Germinal center (tissue), 1 donor: Measurements from ENCODE around the gene NEO1.
"Not testable (repeated sequence)": the region's sequence is repeated elsewhere in the genome, so short reads cannot be mapped to it uniquely, and the experiment has no call there.

Experiments
- DNase-seq: peaks from one replicate; pipeline ENCODE4 v3.0.0; 2012; ENCODE audit warnings: mixed read lengths, low spot score

Gene NEO1

GRCh38 chr15:73141216-73141900 is 89.1 kb downstream of the NEO1 start:
- no peak for DNase-seq

- no peak for DNase-seq
Measured at GRCh38 chr15:73142802-73143762, 90.8 kb downstream of the NEO1 start.

GRCh38 chr15:73143763-73144155 is 91.5 kb downstream of the NEO1 start:
- no peak for DNase-seq

GRCh38 chr15:73146419-73146818 is 94.2 kb downstream of the NEO1 start:
- DNase-seq, result no peak

GRCh38 chr15:73150831-73151230 is 98.6 kb downstream of the NEO1 start:
- DNase-seq, result no peak

- DNase-seq, result no peak
Measured at GRCh38 chr15:73153024-73153423, 100.8 kb downstream of the NEO1 start.

- no peak for DNase-seq
Measured at GRCh38 chr15:73153447-73153846, 101.2 kb downstream of the NEO1 start.

GRCh38 chr15:73156431-73157191 is 104.3 kb downstream of the NEO1 start:
- DNase-seq, result no peak

- no peak for DNase-seq
Measured at GRCh38 chr15:73161546-73161945, 109.3 kb downstream of the NEO1 start.

- no peak for DNase-seq
Measured at GRCh38 chr15:73165435-73165834, 113.2 kb downstream of the NEO1 start.

- DNase-seq, result no peak
Measured at GRCh38 chr15:73165844-73166243, 113.6 kb downstream of the NEO1 start.

GRCh38 chr15:73166711-73167110 is 114.4 kb downstream of the NEO1 start:
- DNase-seq, result not testable (repeated sequence)

- no peak for DNase-seq
Measured at GRCh38 chr15:73168487-73168886, 116.2 kb downstream of the NEO1 start.

- DNase-seq, result no peak
Measured at GRCh38 chr15:73171711-73172110, 119.4 kb downstream of the NEO1 start.

GRCh38 chr15:73172508-73172907 is 120.2 kb downstream of the NEO1 start:
- DNase-seq, result no peak

- DNase-seq, result no peak
Measured at GRCh38 chr15:73174171-73174570, 121.9 kb downstream of the NEO1 start.

- DNase-seq, result no peak
Measured at GRCh38 chr15:73175382-73175781, 123.1 kb downstream of the NEO1 start.

- DNase-seq, result no peak
Measured at GRCh38 chr15:73176598-73176997, 124.3 kb downstream of the NEO1 start.

- DNase-seq, result no peak
Measured at GRCh38 chr15:73183071-73183470, 130.8 kb downstream of the NEO1 start.

- no peak for DNase-seq
Measured at GRCh38 chr15:73190189-73190601, 137.9 kb downstream of the NEO1 start.

- DNase-seq, result no peak
Measured at GRCh38 chr15:73195166-73195565, 142.9 kb downstream of the NEO1 start.

- no peak for DNase-seq
Measured at GRCh38 chr15:73196113-73196512, 143.8 kb downstream of the NEO1 start.
